Skeletal muscle satellite cell (primary cell): Measurements from ENCODE around the gene RNLS.

ENCODE experiments used
- H3K27me3 ChIP-seq: 2 replicates; pipeline ENCODE4 v1.7.0; 2013; ENCODE audit warnings: low read length; ENCODE audit not compliant: control insufficient read depth, insufficient read depth
- H3K36me3 ChIP-seq: 2 replicates; pipeline ENCODE4 v1.7.0; 2013; ENCODE audit warnings: mild to moderate bottlenecking, control low read depth, low read length; ENCODE audit not compliant: insufficient read depth
- H3K4me1 ChIP-seq: 2 replicates; pipeline ENCODE4 v1.7.0; 2013; ENCODE audit warnings: low read length; ENCODE audit not compliant: control insufficient read depth, insufficient read depth
- H3K4me2 ChIP-seq: 2 replicates; pipeline ENCODE4 v1.7.0; 2013; ENCODE audit warnings: mild to moderate bottlenecking, low read length
- H3K4me3 ChIP-seq: 2 replicates; pipeline ENCODE4 v1.7.0; 2013; ENCODE audit warnings: low read length
- H3K9ac ChIP-seq: 2 replicates; pipeline ENCODE4 v1.7.0; 2013; ENCODE audit warnings: mild to moderate bottlenecking, low read depth, low read length, moderate library complexity
- H3K9me3 ChIP-seq: replicated peaks from 2 replicates; pipeline ENCODE4 v1.7.0; 2013; ENCODE audit warnings: mild to moderate bottlenecking, control low read depth, low read length

The RNLS gene

GRCh38 chr10:88530629-88531391 is 52.3 kb downstream of the RNLS start:
- H3K9me3 ChIP-seq: no peaks in the 10 kb centered on the region
- no peak overlapping the region for H3K4me2 ChIP-seq
- no peak overlapping the region for H3K4me3 ChIP-seq
- peaks cover 30% of the 10 kb centered on the region for H3K4me1 ChIP-seq
- H3K27me3 ChIP-seq: no peaks in the 10 kb centered on the region
- no peak overlapping the region for H3K9ac ChIP-seq
- no peaks in the 10 kb centered on the region for H3K36me3 ChIP-seq

GRCh38 chr10:88530093-88530492 is 53.0 kb downstream of the RNLS start:
- Histone ChIP-seq H3K36me3 (no peaks in the 10 kb centered on the region), H3K27me3 (no peaks in the 10 kb centered on the region), H3K4me3 (no peak overlapping the region), H3K9ac (no peak overlapping the region), H3K9me3 (no peaks in the 10 kb centered on the region), H3K4me1 (peaks cover 37% of the 10 kb centered on the region), H3K4me2 (no peak overlapping the region)

GRCh38 chr10:88528806-88529570 is 54.1 kb downstream of the RNLS start:
- Histone ChIP-seq H3K9me3 (no peaks in the 10 kb centered on the region), H3K36me3 (no peaks in the 10 kb centered on the region), H3K4me2 (no peak overlapping the region), H3K9ac (no peak overlapping the region), H3K4me1 (peaks cover 42% of the 10 kb centered on the region), H3K27me3 (no peaks in the 10 kb centered on the region), H3K4me3 (no peak overlapping the region)

- Histone ChIP-seq H3K4me3 (no peak overlapping the region), H3K9me3 (no peaks in the 10 kb centered on the region), H3K27me3 (no peaks in the 10 kb centered on the region), H3K4me2 (no peak overlapping the region), H3K36me3 (no peaks in the 10 kb centered on the region), H3K9ac (no peak overlapping the region), H3K4me1 (peaks cover 50% of the 10 kb centered on the region)
Measured at GRCh38 chr10:88528201-88528600, 54.9 kb downstream of the RNLS start.

- Histone ChIP-seq H3K9ac (no peak overlapping the region), H3K4me3 (no peak overlapping the region), H3K4me1 (peaks cover 53% of the 10 kb centered on the region), H3K4me2 (no peak overlapping the region), H3K9me3 (no peaks in the 10 kb centered on the region), H3K36me3 (no peaks in the 10 kb centered on the region), H3K27me3 (no peaks in the 10 kb centered on the region)
Measured at GRCh38 chr10:88527245-88527644, 55.9 kb downstream of the RNLS start.

- Histone ChIP-seq H3K9me3 (no peaks in the 10 kb centered on the region), H3K27me3 (no peaks in the 10 kb centered on the region), H3K4me2 (no peak overlapping the region), H3K4me1 (peaks cover 51% of the 10 kb centered on the region), H3K9ac (no peak overlapping the region), H3K4me3 (no peak overlapping the region), H3K36me3 (no peaks in the 10 kb centered on the region)
Measured at GRCh38 chr10:88526501-88527105, 56.5 kb downstream of the RNLS start.

GRCh38 chr10:88525371-88526069 is 57.6 kb downstream of the RNLS start:
- no peak overlapping the region for H3K9ac ChIP-seq
- no peaks in the 10 kb centered on the region for H3K36me3 ChIP-seq
- H3K27me3 ChIP-seq: no peaks in the 10 kb centered on the region
- peak overlapping the region; percentile 5 for H3K4me2 ChIP-seq
- H3K4me1 ChIP-seq: peaks cover 46% of the 10 kb centered on the region
- no peaks in the 10 kb centered on the region for H3K9me3 ChIP-seq
- no peak overlapping the region for H3K4me3 ChIP-seq

GRCh38 chr10:88523739-88524400 is 59.2 kb downstream of the RNLS start:
- Histone ChIP-seq H3K4me2 (no peak overlapping the region), H3K9ac (no peak overlapping the region), H3K36me3 (no peaks in the 10 kb centered on the region), H3K4me1 (peaks cover 36% of the 10 kb centered on the region), H3K4me3 (no peak overlapping the region), H3K27me3 (no peaks in the 10 kb centered on the region), H3K9me3 (no peaks in the 10 kb centered on the region)

- Histone ChIP-seq H3K4me1 (peaks cover 31% of the 10 kb centered on the region), H3K4me3 (no peak overlapping the region), H3K36me3 (no peaks in the 10 kb centered on the region), H3K9ac (no peak overlapping the region), H3K9me3 (no peaks in the 10 kb centered on the region), H3K4me2 (no peak overlapping the region), H3K27me3 (no peaks in the 10 kb centered on the region)
Measured at GRCh38 chr10:88522715-88523114, 60.4 kb downstream of the RNLS start.

- Histone ChIP-seq H3K27me3 (no peaks in the 10 kb centered on the region), H3K4me2 (no peak overlapping the region), H3K4me1 (peaks cover 31% of the 10 kb centered on the region), H3K9me3 (no peaks in the 10 kb centered on the region), H3K9ac (no peak overlapping the region), H3K4me3 (no peak overlapping the region), H3K36me3 (no peaks in the 10 kb centered on the region)
Measured at GRCh38 chr10:88521791-88522190, 61.3 kb downstream of the RNLS start.

- Histone ChIP-seq H3K9ac (no peak overlapping the region), H3K4me2 (no peak overlapping the region), H3K9me3 (no peaks in the 10 kb centered on the region), H3K36me3 (no peaks in the 10 kb centered on the region), H3K27me3 (no peaks in the 10 kb centered on the region), H3K4me3 (no peak overlapping the region), H3K4me1 (no peaks in the 10 kb centered on the region)
Measured at GRCh38 chr10:88515235-88515634, 67.9 kb downstream of the RNLS start.
